H1 (cell line): ENCODE data around the gene RDH14. TPM values are rescaled to one million over a fixed set of nuclear protein-coding genes. Genes with fewer than 3 reads are reported as not detected.

ENCODE experiments used
- CTCF ChIA-PET: fragments of 300-600 bp; sonication (Branson Sonifier 250); formaldehyde crosslinking; loops from one replicate; lab custom pipeline; 2021; ENCODE audit not compliant: partially characterized antibody; lab: Charles Lee
- POLR2A ChIA-PET: fragments of 300-600 bp; sonication (Branson Sonifier 250); formaldehyde crosslinking; loops from one replicate; lab custom pipeline; 2021; ENCODE audit warnings: inconsistent platforms; ENCODE audit not compliant: partially characterized antibody; lab: Charles Lee
- DNase-seq, 2 experiments: peaks; one replicate each; pipeline versions ENCODE4 v3.0.0 to v3.0.0-alpha.2; 2010 to 2022; ENCODE audit warnings: low spot score in 2 of 2, low read depth in 1 of 2, mixed read lengths in 1 of 2
- FAIRE-seq: peaks from 2 replicates; lab custom pipeline; 2011; peaks lifted over from hg19 to GRCh38; lab: Jason Lieb, UNC
- H2AFZ ChIP-seq: 2 replicates; pipeline ENCODE4 v1.8.1; 2012; ENCODE audit warnings: low read length, inconsistent platforms
- H2AK5ac ChIP-seq: 2 replicates; pipeline ENCODE4 v1.6.1; 2013; ENCODE audit warnings: low read depth, low read length
- H2BK120ac ChIP-seq: replicated peaks from 2 replicates; pipeline ENCODE3; 2013; ENCODE audit warnings: low read depth, low read length, inconsistent platforms
- H2BK12ac ChIP-seq: 2 replicates; pipeline ENCODE4 v1.6.1; 2013; ENCODE audit warnings: low read depth, low read length
- H2BK15ac ChIP-seq: 2 replicates; pipeline ENCODE4 v1.6.1; 2013; ENCODE audit warnings: low read length
- H2BK20ac ChIP-seq: 2 replicates; pipeline ENCODE4 v1.6.1; 2013; ENCODE audit warnings: low read length
- H2BK5ac ChIP-seq: 2 replicates; pipeline ENCODE4 v1.6.1; 2013; ENCODE audit warnings: low read depth, low read length
- H3K14ac ChIP-seq: 2 replicates; pipeline ENCODE4 v1.6.1; 2013; ENCODE audit warnings: inconsistent platforms; ENCODE audit not compliant: insufficient read length
- H3K18ac ChIP-seq: 2 replicates; pipeline ENCODE4 v1.6.1; 2013; ENCODE audit warnings: low read length; ENCODE audit errors: extremely low read depth
- H3K23ac ChIP-seq: 2 replicates; pipeline ENCODE4 v1.6.1; 2013; ENCODE audit warnings: inconsistent platforms; ENCODE audit not compliant: insufficient read length
- H3K23me2 ChIP-seq: 2 replicates; pipeline ENCODE4 v1.6.1; 2013; ENCODE audit warnings: low read depth, low read length
- H3K27ac ChIP-seq: 2 replicates; pipeline ENCODE4 v1.6.1; 2011; ENCODE audit warnings: low read depth, low read length, inconsistent platforms
- H3K27me3 ChIP-seq, 4 experiments: replicated peaks in 1 of 4; 1 replicate in 1 of 4; 2 replicates in 3 of 4; pipeline versions ENCODE4 v1.6.1 to v1.8.1; 2011 to 2013; ENCODE audit warnings: low read length in 3 of 4, mild to moderate bottlenecking in 3 of 4, inconsistent platforms in 2 of 4, mixed read lengths in 2 of 4, moderate library complexity in 1 of 4; ENCODE audit not compliant: control insufficient read depth in 3 of 4, insufficient read depth in 3 of 4; ENCODE audit errors: extremely low read depth in 1 of 4
- H3K36me3 ChIP-seq, 4 experiments: 2 replicates each; pipeline versions ENCODE4 v1.6.1 to v1.8.1; 2011 to 2013; ENCODE audit warnings: mild to moderate bottlenecking in 4 of 4, low read length in 3 of 4, moderate library complexity in 2 of 4, control low read depth in 1 of 4, inconsistent platforms in 1 of 4; ENCODE audit not compliant: insufficient read depth in 4 of 4, control insufficient read depth in 2 of 4
- H3K4ac ChIP-seq: replicated peaks from 2 replicates; pipeline ENCODE3; 2013; ENCODE audit warnings: low read length, low read depth, mixed read lengths, inconsistent platforms; ENCODE audit not compliant: insufficient read length
- H3K4me1 ChIP-seq, 4 experiments: replicated peaks in 1 of 4; 1 replicate in 1 of 4; 2 replicates in 3 of 4; pipeline versions ENCODE4 v1.6.1 to v1.8.1; 2011 to 2013; ENCODE audit warnings: low read length in 3 of 4, inconsistent platforms in 2 of 4, mixed read lengths in 1 of 4; ENCODE audit not compliant: insufficient read depth in 4 of 4, control insufficient read depth in 3 of 4
- H3K4me2 ChIP-seq, 2 experiments: 2 replicates each; pipeline versions ENCODE4 v1.6.1 to v1.8.1; 2011 to 2013; ENCODE audit warnings: low read depth in 2 of 2, low read length in 2 of 2, control low read depth in 1 of 2, inconsistent platforms in 1 of 2, mild to moderate bottlenecking in 1 of 2; ENCODE audit not compliant: insufficient read depth in 1 of 2
- H3K4me3 ChIP-seq, 4 experiments: fragments of 200-600, 300-600 bp in 1 of 4; sonication (generic), shearing (Covaris generic), sonication (Bioruptor Twin) in 1 of 4; 2 replicates each; pipeline versions ENCODE4 v1.5.1 to v1.8.1; 2011 to 2016; ENCODE audit warnings: low read length in 4 of 4, low read depth in 3 of 4, control low read depth in 2 of 4, inconsistent platforms in 2 of 4, mild to moderate bottlenecking in 2 of 4, mixed read lengths in 1 of 4, moderate library complexity in 1 of 4; ENCODE audit not compliant: insufficient read depth in 2 of 4; ENCODE audit errors: extremely low read depth in 1 of 4
- H3K56ac ChIP-seq: replicated peaks from 2 replicates; pipeline ENCODE3; 2013; ENCODE audit warnings: low read depth, mild to moderate bottlenecking, mixed read lengths, low read length, inconsistent platforms; ENCODE audit not compliant: insufficient read length
- H3K79me1 ChIP-seq: 2 replicates; pipeline ENCODE4 v1.6.1; 2013; ENCODE audit warnings: low read depth, low read length, control low read depth
- H3K79me2 ChIP-seq, 2 experiments: 2 replicates each; pipeline versions ENCODE4 v1.6.1 to v1.8.1; 2012 to 2013; ENCODE audit warnings: low read length in 2 of 2, mild to moderate bottlenecking in 2 of 2, inconsistent platforms in 1 of 2; ENCODE audit not compliant: insufficient read depth in 2 of 2, control insufficient read depth in 1 of 2
- H3K9ac ChIP-seq, 4 experiments: replicated peaks in 1 of 4; 1 replicate in 1 of 4; 2 replicates in 3 of 4; pipeline versions ENCODE4 v1.6.1 to v1.8.1; 2011 to 2013; ENCODE audit warnings: low read depth in 3 of 4, low read length in 3 of 4, control low read depth in 2 of 4, mild to moderate bottlenecking in 2 of 4, moderate library complexity in 2 of 4, inconsistent platforms in 1 of 4; ENCODE audit errors: extremely low read depth in 1 of 4
- H3K9me3 ChIP-seq, 2 experiments: 2 replicates each; pipeline versions ENCODE4 v1.6.1 to v1.8.1; 2012 to 2013; ENCODE audit warnings: mild to moderate bottlenecking in 2 of 2, moderate library complexity in 2 of 2, control low read depth in 1 of 2, inconsistent platforms in 1 of 2, low read depth in 1 of 2, low read length in 1 of 2, mixed read lengths in 1 of 2; ENCODE audit not compliant: insufficient read depth in 2 of 2
- H4K20me1 ChIP-seq, 2 experiments: replicated peaks in 1 of 2; 2 replicates each; pipeline versions ENCODE3 to v1.8.1; 2011 to 2013; ENCODE audit warnings: inconsistent platforms in 2 of 2, low read length in 2 of 2, mild to moderate bottlenecking in 1 of 2; ENCODE audit not compliant: insufficient read depth in 2 of 2, control insufficient read depth in 1 of 2
- H4K5ac ChIP-seq: 2 replicates; pipeline ENCODE4 v1.6.1; 2013; ENCODE audit warnings: low read length, low read depth, mixed read lengths, inconsistent platforms; ENCODE audit not compliant: insufficient read length
- H4K8ac ChIP-seq: 2 replicates; pipeline ENCODE4 v1.8.0; 2013; ENCODE audit warnings: mild to moderate bottlenecking, moderate library complexity, low read length, inconsistent platforms; ENCODE audit not compliant: insufficient read depth; ENCODE audit errors: extremely low read depth
- H4K91ac ChIP-seq: replicated peaks from 2 replicates; pipeline ENCODE3; 2013; ENCODE audit warnings: low read length, mixed read lengths, inconsistent platforms; ENCODE audit not compliant: insufficient read length
- ASH2L ChIP-seq: fragments of 200-600, 300-600 bp; sonication (generic); IDR thresholded peaks from one replicate; pipeline ENCODE4 v1.7.1; 2017; ENCODE audit warnings: low read length
- CEBPB ChIP-seq: IDR thresholded peaks from 2 replicates; pipeline ENCODE4 v1.6.1; 2012; ENCODE audit warnings: low read depth, low read length
- CREB1 ChIP-seq: IDR thresholded peaks from 2 replicates; pipeline ENCODE4 v1.6.1; 2012; ENCODE audit warnings: inconsistent platforms
- MAFK ChIP-seq: IDR thresholded peaks from 2 replicates; pipeline ENCODE4 v1.6.1; 2012; ENCODE audit warnings: low read depth, mild to moderate bottlenecking, improper control_type of control experiment, low read length
- NANOG ChIP-seq: IDR thresholded peaks from 2 replicates; pipeline ENCODE4 v1.6.1; 2011; ENCODE audit warnings: low read length, low read depth, mild to moderate bottlenecking, inconsistent platforms; ENCODE audit not compliant: insufficient read depth, poor library complexity, severe bottlenecking
- NRF1 ChIP-seq: IDR thresholded peaks from 2 replicates; pipeline ENCODE4 v1.6.1; 2011; ENCODE audit warnings: mild to moderate bottlenecking, low read depth, low read length, improper control_type of control experiment
- POU5F1 ChIP-seq: IDR thresholded peaks from 2 replicates; pipeline ENCODE4 v1.6.1; 2011; ENCODE audit warnings: low read depth, mild to moderate bottlenecking, low read length, moderate library complexity
- RFX5 ChIP-seq: IDR thresholded peaks from 2 replicates; pipeline ENCODE4 v1.6.1; 2011; ENCODE audit warnings: low read depth, low read length, improper control_type of control experiment, borderline replicate concordance
- RNF2 ChIP-seq: fragments of 200-900, 300-1000 bp; sonication (generic); IDR thresholded peaks from 2 replicates; pipeline ENCODE4 v1.7.1; 2016; ENCODE audit warnings: borderline replicate concordance, low read depth, mild to moderate bottlenecking, antibody characterized with exemption, low read length; ENCODE audit not compliant: poor library complexity, severe bottlenecking; ENCODE audit errors: missing control alignments
- RXRA ChIP-seq: IDR thresholded peaks from 2 replicates; pipeline ENCODE4 v1.6.1; 2011; ENCODE audit warnings: low read depth, mild to moderate bottlenecking, low read length, moderate library complexity; ENCODE audit not compliant: insufficient read depth
- TAF1 ChIP-seq: IDR thresholded peaks from 2 replicates; pipeline ENCODE4 v1.6.1; 2011; ENCODE audit warnings: mild to moderate bottlenecking, low read depth, low read length
- ZNF274 ChIP-seq: IDR thresholded peaks from 2 replicates; pipeline ENCODE4 v1.7.0; 2012; ENCODE audit warnings: low read length, borderline replicate concordance; ENCODE audit errors: extremely low read depth
- WGBS, 2 experiments: shearing (Covaris generic) in 1 of 2; methylation state at CpG; one replicate each; pipeline versions ENCODE4 v1.1.6 to v1.1.7; 2013 to 2015; ENCODE audit warnings: low lambda C conversion rate in 2 of 2, mixed read lengths in 2 of 2, inconsistent platforms in 1 of 2, low coverage in 1 of 2, missing lambda C conversion rate in 1 of 2; ENCODE audit not compliant: insufficient replicate concordance in 2 of 2, insufficient coverage in 1 of 2, insufficient read length in 1 of 2; ENCODE audit errors: extremely low coverage in 1 of 2, missing lambda C conversion rate in 1 of 2; 5-methylcytosine and 5-hydroxymethylcytosine counted together
- polyA plus RNA-seq, 7 experiments: library from polyadenylated mRNA; depleted of rRNA in 3 of 7; stranded (reverse) in 5 of 7; unstranded in 2 of 7; fragments of >200 nt in 5 of 7; fragments of 200-250 nt in 2 of 7; gene quantifications; 1 replicate in 5 of 7; 2 replicates in 1 of 7; 4 replicates in 1 of 7; pipeline versions ENCODE4 v1.2.1 to v1.2.3, GENCODE V29; 2011 to 2013; ENCODE audit warnings: missing spikeins in 2 of 7, mixed read lengths in 2 of 7
- total RNA-seq: library from RNA; stranded (reverse); fragmentation: NEBNext Ultra II Directional; extraction: Animal tissue kit (Norgen Biotek cat#: 25700); gene quantifications from 2 replicates; pipeline ENCODE4 v1.2.1, GENCODE V29; 2021
- TF ChIP-seq, protein P1 (sequence below): IDR thresholded peaks from 2 replicates; pipeline ENCODE4 v1.6.1; 2012; ENCODE audit warnings: low read length, inconsistent platforms

The RDH14 gene
- total and polyA plus RNA-seq, 2 of the 8 experiments (the other 6 are each of a cell fraction or from before 2014, with no cell fraction given): 14.7 to 23.6 TPM

DNA sequence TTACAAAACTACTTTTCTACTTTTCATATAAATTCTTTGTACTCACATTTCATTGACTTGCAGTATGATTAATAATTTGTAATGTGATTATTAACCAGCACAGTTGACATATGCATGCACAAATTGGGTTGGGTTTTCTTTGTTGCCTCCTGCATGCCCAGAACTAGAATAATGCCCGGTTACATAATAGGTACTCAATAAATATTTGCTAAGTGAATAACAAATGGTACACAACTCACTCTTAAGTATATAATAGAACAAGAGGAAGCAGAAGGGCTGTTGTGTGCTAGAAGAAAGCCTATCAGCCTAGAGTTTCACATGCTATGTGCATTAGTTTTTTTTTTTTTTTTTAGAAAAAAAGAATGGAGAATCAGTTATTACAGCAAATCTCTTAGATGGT lies 9.3 kb downstream of the RDH14 start:
- no peaks in the 10 kb centered on the region for H3K27me3 ChIP-seq
- POLR2A ChIA-PET: no interaction called here
- no peak overlapping the region for H4K5ac ChIP-seq
- no peak overlapping the region for H2BK20ac ChIP-seq
- no peak overlapping the region for H4K8ac ChIP-seq
- DNase-seq: no peak
- H4K20me1 ChIP-seq: peaks cover 0 to 2% of the 10 kb centered on the region in 2 experiments
- no peak overlapping the region for H3K14ac ChIP-seq
- CTCF ChIA-PET: interaction anchor here (2.5 kb wide), 1 partner anchor 16 kb away, joined by 7 read pairs; no protein-coding TSS in a partner anchor
- H3K27ac ChIP-seq: no peak overlapping the region
- H3K4me3 ChIP-seq: no peak overlapping the region
- no peaks in the 10 kb centered on the region for H3K9me3 ChIP-seq
- H2BK120ac ChIP-seq: no peak overlapping the region
- FAIRE-seq: no peak
- H3K4me1 ChIP-seq: peaks cover 0 to 7% (median 1%) of the 10 kb centered on the region in 4 experiments; a peak in 4 of 7 replicates
- H3K4ac ChIP-seq: no peak overlapping the region
- peaks cover 8 to 14% (median 9%) of the 10 kb centered on the region in 4 experiments; a peak in 7 of 8 replicates for H3K36me3 ChIP-seq
- no peaks in the 10 kb centered on the region for H3K79me1 ChIP-seq
- no peak overlapping the region for H3K23ac ChIP-seq
- no peak overlapping the region for H3K56ac ChIP-seq
- no peak overlapping the region for H2AFZ ChIP-seq
- H3K79me2 ChIP-seq: no peaks in the 10 kb centered on the region; a peak in 1 of 4 replicates
- no peaks in the 10 kb centered on the region for H3K23me2 ChIP-seq
- no peak overlapping the region for H2BK15ac ChIP-seq
- no peak overlapping the region for H3K9ac ChIP-seq
- H2AK5ac ChIP-seq: no peak overlapping the region
- H4K91ac ChIP-seq: no peak overlapping the region
- no peak overlapping the region for H3K4me2 ChIP-seq
- H3K18ac ChIP-seq: no peak overlapping the region
- 93% methylated on average over 1 of the region's 1 CpG; no CpG with 5 or more reads in 1 of the 2 experiments for WGBS, 2 experiments
- H2BK12ac ChIP-seq: no peak overlapping the region
- H2BK5ac ChIP-seq: no peak overlapping the region
- no peak for TF ChIP-seq CEBPB
- no peak for TF ChIP-seq RXRA
- TF ChIP-seq MAFK: no peak
- TF ChIP-seq TAF1: no peak
- TF ChIP-seq, protein P1, sequence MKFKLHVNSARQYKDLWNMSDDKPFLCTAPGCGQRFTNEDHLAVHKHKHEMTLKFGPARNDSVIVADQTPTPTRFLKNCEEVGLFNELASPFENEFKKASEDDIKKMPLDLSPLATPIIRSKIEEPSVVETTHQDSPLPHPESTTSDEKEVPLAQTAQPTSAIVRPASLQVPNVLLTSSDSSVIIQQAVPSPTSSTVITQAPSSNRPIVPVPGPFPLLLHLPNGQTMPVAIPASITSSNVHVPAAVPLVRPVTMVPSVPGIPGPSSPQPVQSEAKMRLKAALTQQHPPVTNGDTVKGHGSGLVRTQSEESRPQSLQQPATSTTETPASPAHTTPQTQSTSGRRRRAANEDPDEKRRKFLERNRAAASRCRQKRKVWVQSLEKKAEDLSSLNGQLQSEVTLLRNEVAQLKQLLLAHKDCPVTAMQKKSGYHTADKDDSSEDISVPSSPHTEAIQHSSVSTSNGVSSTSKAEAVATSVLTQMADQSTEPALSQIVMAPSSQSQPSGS: no peak
- TF ChIP-seq RNF2: no peak
- TF ChIP-seq NRF1: no peak
- no peak for TF ChIP-seq ASH2L
- TF ChIP-seq POU5F1: no peak
- TF ChIP-seq CREB1: no peak
- TF ChIP-seq ZNF274: no peak
- TF ChIP-seq NANOG: no peak
- no peak for TF ChIP-seq RFX5
